Measurements from ENCODE around the gene TRIM61.

GRCh38 chr4:164918956-164919355 lies 58.5 kb downstream of the TRIM61 start:
- TF ChIP-seq, protein P1, sequence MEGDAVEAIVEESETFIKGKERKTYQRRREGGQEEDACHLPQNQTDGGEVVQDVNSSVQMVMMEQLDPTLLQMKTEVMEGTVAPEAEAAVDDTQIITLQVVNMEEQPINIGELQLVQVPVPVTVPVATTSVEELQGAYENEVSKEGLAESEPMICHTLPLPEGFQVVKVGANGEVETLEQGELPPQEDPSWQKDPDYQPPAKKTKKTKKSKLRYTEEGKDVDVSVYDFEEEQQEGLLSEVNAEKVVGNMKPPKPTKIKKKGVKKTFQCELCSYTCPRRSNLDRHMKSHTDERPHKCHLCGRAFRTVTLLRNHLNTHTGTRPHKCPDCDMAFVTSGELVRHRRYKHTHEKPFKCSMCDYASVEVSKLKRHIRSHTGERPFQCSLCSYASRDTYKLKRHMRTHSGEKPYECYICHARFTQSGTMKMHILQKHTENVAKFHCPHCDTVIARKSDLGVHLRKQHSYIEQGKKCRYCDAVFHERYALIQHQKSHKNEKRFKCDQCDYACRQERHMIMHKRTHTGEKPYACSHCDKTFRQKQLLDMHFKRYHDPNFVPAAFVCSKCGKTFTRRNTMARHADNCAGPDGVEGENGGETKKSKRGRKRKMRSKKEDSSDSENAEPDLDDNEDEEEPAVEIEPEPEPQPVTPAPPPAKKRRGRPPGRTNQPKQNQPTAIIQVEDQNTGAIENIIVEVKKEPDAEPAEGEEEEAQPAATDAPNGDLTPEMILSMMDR (IDR thresholded peaks at IDR 0.05): no peak
- no peak for TF ChIP-seq POLR2A (IDR thresholded peaks at IDR 0.05)
